Uterus (tissue), 4 donors: ENCODE data around the gene CFAP61. TPM values are rescaled to one million over a fixed set of nuclear protein-coding genes. Genes with fewer than 3 reads are reported as not detected.
A peak's percentile ranks its signal among the peaks of the same experiment; 100 is the strongest.

ENCODE experiments used
- DNase-seq, 2 donors: peaks; one replicate each; pipeline ENCODE4 v3.0.0-alpha.2; 2019 to 2020
- H3K27ac ChIP-seq, 2 donors: fragments of 200-600 bp; sonication (generic); 1 replicate in 1 of 2; 2 replicates in 1 of 2; pipeline ENCODE4 v1.5.1; 2016 to 2018
- H3K27me3 ChIP-seq, 2 donors: fragments of 200-600 bp; sonication (generic); one replicate each; pipeline ENCODE4 v1.5.1; 2018 to 2019; ENCODE audit warnings: control low read depth in 1 of 2
- H3K36me3 ChIP-seq, 2 donors: fragments of 200-600 bp; sonication (generic); one replicate each; pipeline ENCODE4 v1.5.1; 2019; ENCODE audit warnings: control low read depth in 1 of 2
- H3K4me1 ChIP-seq, 2 donors: fragments of 200-600 bp; sonication (generic); one replicate each; pipeline ENCODE4 v1.5.1; 2018 to 2019; ENCODE audit warnings: control low read depth in 1 of 2
- H3K4me3 ChIP-seq, 2 donors: fragments of 200-600 bp; sonication (generic); 1 replicate in 1 of 2; 2 replicates in 1 of 2; pipeline ENCODE4 v1.5.1; 2018 to 2019; ENCODE audit warnings: mild to moderate bottlenecking in 1 of 2
- H3K9me3 ChIP-seq, 2 donors: fragments of 200-600 bp; sonication (generic); one replicate each; pipeline ENCODE4 v1.5.1; 2019; ENCODE audit warnings: control low read depth in 1 of 2
- POLR2A ChIP-seq, 2 donors: fragments of 450-650 bp; IDR thresholded peaks; one replicate each; pipeline ENCODE4 v1.6.1; 2016; ENCODE audit warnings: antibody characterized with exemption in 2 of 2, mild to moderate bottlenecking in 1 of 2, moderate library complexity in 1 of 2
- intact Hi-C: fragments of 100-400 bp; cut with DNase I; formaldehyde crosslinking; loops from one replicate; pipeline ENCODE4 v1.15.1; 2023; ENCODE audit warnings: low total_unique reads
- total RNA-seq, 4 donors: library from RNA; depleted of rRNA in 3 of 4; stranded (reverse); fragments of >200 nt in 3 of 4; gene quantifications; one replicate each; pipeline versions ENCODE4 v1.1.0 to v1.2.4, GENCODE V29; 2014 to 2023
- TF ChIP-seq, protein P1 (sequence below), 4 experiments: fragments of 200-600 bp in 2 of 4; fragments of 450-650 bp in 2 of 4; sonication (generic) in 2 of 4; IDR thresholded peaks; one replicate each; pipeline ENCODE4 v1.5.1; 2016 to 2019; ENCODE audit warnings: antibody characterized with exemption in 4 of 4, mild to moderate bottlenecking in 2 of 4, moderate library complexity in 1 of 4
- donor health status: DM: yes; HTN: yes; CAD: no.

The CFAP61 gene
- total RNA-seq, 4 donors from 2014 or later = 3.0 to 8.2 (median 7.5) TPM; not detected in 1

DNA sequence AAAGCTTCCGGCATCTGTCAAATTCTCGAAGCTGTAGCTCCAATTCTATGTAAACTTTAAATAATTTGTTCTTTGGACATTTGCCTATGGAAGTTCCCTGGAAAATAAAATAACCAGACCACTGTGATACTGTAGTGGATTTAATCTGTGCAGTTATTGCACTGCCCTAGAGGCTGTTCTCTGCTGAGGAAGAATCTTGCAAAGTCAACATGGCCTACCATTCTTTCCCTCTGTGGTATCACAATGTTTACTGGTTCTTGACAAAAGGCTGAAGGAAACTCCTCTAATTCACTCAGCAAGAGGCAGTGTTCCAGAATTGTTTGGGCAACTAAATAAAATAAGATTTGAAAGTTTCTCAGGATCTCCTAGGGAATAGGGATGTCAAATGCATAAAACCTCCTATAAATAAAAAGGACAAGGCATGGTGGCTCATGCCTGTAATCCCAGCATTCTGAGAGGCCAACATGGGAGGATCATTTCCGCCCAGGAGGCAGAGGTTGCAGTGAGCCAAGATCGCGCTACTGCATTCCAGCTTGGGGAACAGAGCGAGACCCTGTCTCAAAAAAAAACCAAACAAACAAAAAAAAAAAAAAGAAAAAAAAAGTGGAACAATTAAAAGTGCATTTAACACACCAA lies 12.5 kb upstream of the CFAP61 start:
- no peak overlapping the region for H3K27ac ChIP-seq

DNA sequence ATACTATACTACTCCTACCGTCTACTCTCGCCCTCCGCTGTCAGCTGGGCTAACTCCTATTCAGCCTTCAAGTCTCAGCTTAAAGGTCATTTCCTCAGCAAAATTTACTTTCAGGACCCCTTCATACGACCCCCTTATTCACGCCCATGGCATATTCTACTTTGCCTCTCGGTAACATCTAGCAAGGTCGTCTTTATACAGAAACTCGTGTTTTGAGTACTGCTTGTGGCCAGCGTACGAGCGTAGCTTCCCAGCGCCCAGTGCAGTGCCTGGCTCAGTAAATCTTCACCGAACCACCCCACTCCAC lies 612 bp upstream of the CFAP61 start:
- Histone ChIP-seq H3K9me3 (no peaks in the 10 kb centered on the region), H3K36me3 (no peaks in the 10 kb centered on the region), H3K27me3 (no peaks in the 10 kb centered on the region), H3K27ac (peak overlapping the region; percentile 82 to 84), H3K4me3 (peak overlapping the region; percentile 81 to 95), H3K4me1 (peaks cover 0 to 9% of the 10 kb centered on the region in 2 donors)
- no peak for DNase-seq
- no peak for TF ChIP-seq POLR2A (IDR thresholded peaks at IDR 0.05)
- TF ChIP-seq, protein P1, sequence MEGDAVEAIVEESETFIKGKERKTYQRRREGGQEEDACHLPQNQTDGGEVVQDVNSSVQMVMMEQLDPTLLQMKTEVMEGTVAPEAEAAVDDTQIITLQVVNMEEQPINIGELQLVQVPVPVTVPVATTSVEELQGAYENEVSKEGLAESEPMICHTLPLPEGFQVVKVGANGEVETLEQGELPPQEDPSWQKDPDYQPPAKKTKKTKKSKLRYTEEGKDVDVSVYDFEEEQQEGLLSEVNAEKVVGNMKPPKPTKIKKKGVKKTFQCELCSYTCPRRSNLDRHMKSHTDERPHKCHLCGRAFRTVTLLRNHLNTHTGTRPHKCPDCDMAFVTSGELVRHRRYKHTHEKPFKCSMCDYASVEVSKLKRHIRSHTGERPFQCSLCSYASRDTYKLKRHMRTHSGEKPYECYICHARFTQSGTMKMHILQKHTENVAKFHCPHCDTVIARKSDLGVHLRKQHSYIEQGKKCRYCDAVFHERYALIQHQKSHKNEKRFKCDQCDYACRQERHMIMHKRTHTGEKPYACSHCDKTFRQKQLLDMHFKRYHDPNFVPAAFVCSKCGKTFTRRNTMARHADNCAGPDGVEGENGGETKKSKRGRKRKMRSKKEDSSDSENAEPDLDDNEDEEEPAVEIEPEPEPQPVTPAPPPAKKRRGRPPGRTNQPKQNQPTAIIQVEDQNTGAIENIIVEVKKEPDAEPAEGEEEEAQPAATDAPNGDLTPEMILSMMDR (IDR thresholded peaks at IDR 0.05) = no peak
- intact Hi-C loops = no loop called here

More for the DNA sequence above, 12.5 kb upstream of the CFAP61 start:
- intact Hi-C loops = no loop called here
- Histone ChIP-seq H3K36me3 (no peaks in the 10 kb centered on the region), H3K27me3 (no peaks in the 10 kb centered on the region), H3K9me3 (no peaks in the 10 kb centered on the region), H3K4me1 (no peaks in the 10 kb centered on the region), H3K4me3 (no peak overlapping the region)
- no peak for TF ChIP-seq POLR2A (IDR thresholded peaks at IDR 0.05)
- TF ChIP-seq, protein P1 (IDR thresholded peaks at IDR 0.05) = no peak
- DNase-seq = no peak

DNA sequence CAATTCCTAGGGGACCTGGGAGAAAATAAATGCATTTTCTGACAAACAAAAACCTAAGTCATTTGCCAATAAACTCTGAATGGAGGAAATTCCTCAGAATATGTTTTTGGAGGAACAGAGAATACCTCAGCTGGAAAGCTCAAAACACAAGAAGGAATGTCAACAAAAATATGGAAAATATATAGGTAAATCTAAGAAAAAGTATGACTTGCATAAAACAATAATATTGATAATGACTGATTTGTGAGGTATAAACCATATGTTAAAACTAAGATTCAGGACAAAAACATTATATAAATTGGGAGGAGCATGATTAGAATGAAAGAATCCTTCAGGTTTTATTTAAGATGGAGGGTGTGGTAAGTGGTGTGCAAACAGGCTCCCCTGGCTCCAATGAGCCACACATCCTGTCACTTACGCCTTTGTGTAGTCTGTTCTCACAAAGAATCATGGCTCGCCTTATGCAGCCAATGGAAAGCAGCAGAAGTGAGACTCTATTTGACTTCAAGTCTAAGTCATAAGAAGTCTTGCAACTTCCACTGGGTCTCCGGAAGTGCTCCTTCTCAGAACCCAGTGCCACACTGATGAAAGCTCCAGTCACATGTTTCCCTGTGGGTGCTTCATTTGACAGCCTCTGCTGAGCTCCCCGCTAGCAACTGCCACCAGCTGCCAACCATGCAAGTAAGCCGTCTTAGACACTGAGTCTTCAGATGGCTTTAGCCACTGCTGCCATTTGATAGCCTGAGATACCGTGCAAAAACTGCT lies 8.1 kb downstream of the CFAP61 start:
- H3K27me3 ChIP-seq = no peaks in the 10 kb centered on the region
- H3K4me3 ChIP-seq = no peak overlapping the region
- DNase-seq = no peak
- no peaks in the 10 kb centered on the region for H3K4me1 ChIP-seq
- intact Hi-C loops = no loop called here
- H3K36me3 ChIP-seq = no peaks in the 10 kb centered on the region
- H3K27ac ChIP-seq = no peak overlapping the region
- TF ChIP-seq, protein P1 (IDR thresholded peaks at IDR 0.05) = no peak
- TF ChIP-seq POLR2A (IDR thresholded peaks at IDR 0.05) = no peak
- H3K9me3 ChIP-seq = no peaks in the 10 kb centered on the region

DNA sequence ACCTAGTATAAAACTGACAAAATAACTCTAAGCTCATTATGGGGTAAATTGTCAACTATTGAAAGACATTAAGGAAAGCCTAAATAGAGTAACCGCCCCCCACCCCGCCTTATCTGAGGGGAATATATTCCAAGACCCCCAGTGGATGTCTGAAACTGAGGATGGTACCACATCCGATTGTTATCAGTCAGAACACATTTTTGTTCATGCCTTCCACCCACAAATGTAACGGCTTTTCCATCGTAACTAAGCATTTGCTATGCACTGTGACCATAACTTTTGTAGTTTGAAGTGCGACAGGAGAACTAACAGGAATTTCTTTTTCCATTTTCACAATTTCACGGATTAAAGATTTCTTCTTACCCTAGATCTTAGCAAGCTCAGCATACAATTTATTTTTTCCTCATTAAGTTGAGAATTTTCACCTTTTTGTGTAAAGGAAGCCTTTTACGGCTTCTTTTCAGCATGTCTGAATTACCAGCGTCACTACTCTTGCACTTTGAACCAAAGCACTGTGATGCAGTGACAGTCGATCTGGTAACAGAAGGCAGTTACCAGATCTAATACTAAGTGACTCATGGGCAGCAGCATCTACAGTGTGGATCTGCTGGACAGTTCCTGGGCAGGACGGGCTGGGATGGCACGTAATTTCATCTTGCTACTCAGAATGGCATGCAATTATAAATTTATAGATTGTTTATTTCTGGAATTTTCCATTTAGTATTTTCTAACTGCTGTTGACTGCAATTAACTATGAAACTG lies 11.8 kb downstream of the CFAP61 start:
- intact Hi-C loops = no loop called here

More for the DNA sequence above, 11.8 kb downstream of the CFAP61 start:
- Histone ChIP-seq H3K4me3 (no peak overlapping the region), H3K4me1 (no peaks in the 10 kb centered on the region), H3K27ac (no peak overlapping the region), H3K36me3 (no peaks in the 10 kb centered on the region), H3K9me3 (no peaks in the 10 kb centered on the region), H3K27me3 (no peaks in the 10 kb centered on the region)
- TF ChIP-seq, protein P1 (IDR thresholded peaks at IDR 0.05) = no peak
- TF ChIP-seq POLR2A (IDR thresholded peaks at IDR 0.05) = no peak
- DNase-seq = no peak
